OCI-M2 (cell line): Measurements from ENCODE around the gene AGTRAP.

Experiments used
- DNase-seq: peaks from one replicate; lab custom pipeline; 2025; ENCODE audit not compliant: unreplicated experiment; lab: John Stamatoyannopoulos, UW

AGTRAP gene

GRCh38 chr1:11735854-11736745 lies at the start of gene AGTRAP:
AGTRAP (plus strand) TSS chr1:11736136; CDS start chr1:11736209, 73 bp downstream.
- no peak for DNase-seq

- DNase-seq: no peak
Measured at GRCh38 chr1:11688506-11688905, 47.4 kb upstream of the AGTRAP start.

- no peak for DNase-seq
Measured at GRCh38 chr1:11690397-11691301, 45.3 kb upstream of the AGTRAP start.

GRCh38 chr1:11691302-11691914 lies 44.5 kb upstream of the AGTRAP start, which contains the start of gene DRAXIN:
DRAXIN (plus strand) TSS chr1:11691710; CDS start chr1:11706259, 14,549 bp downstream.
- DNase-seq: no peak

GRCh38 chr1:11691928-11692711 lies 43.8 kb upstream of the AGTRAP start:
- DNase-seq: no peak

- no peak for DNase-seq
Measured at GRCh38 chr1:11693024-11693590, 42.8 kb upstream of the AGTRAP start.

- no peak for DNase-seq
Measured at GRCh38 chr1:11693917-11694316, 42.0 kb upstream of the AGTRAP start.

- DNase-seq: no peak
Measured at GRCh38 chr1:11695861-11696260, 40.1 kb upstream of the AGTRAP start.

GRCh38 chr1:11697188-11697892 lies 38.6 kb upstream of the AGTRAP start:
- no peak for DNase-seq

GRCh38 chr1:11697893-11698210 lies 38.1 kb upstream of the AGTRAP start:
- DNase-seq: no peak

- DNase-seq: no peak
Measured at GRCh38 chr1:11700601-11701467, 35.1 kb upstream of the AGTRAP start.

- DNase-seq: no peak
Measured at GRCh38 chr1:11701551-11701961, 34.4 kb upstream of the AGTRAP start.

GRCh38 chr1:11701981-11702803 lies 33.7 kb upstream of the AGTRAP start:
- no peak for DNase-seq

- no peak for DNase-seq
Measured at GRCh38 chr1:11703357-11704193, 32.4 kb upstream of the AGTRAP start.

- DNase-seq: no peak
Measured at GRCh38 chr1:11704194-11704529, 31.8 kb upstream of the AGTRAP start.

- DNase-seq: no peak
Measured at GRCh38 chr1:11704691-11705475, 31.1 kb upstream of the AGTRAP start.
